K562 (cell line): Measurements from ENCODE around the gene TFF2. TPM values are rescaled to one million over a fixed set of nuclear protein-coding genes. Genes with fewer than 3 reads are reported as not detected.

Source experiments
- HMG20A ChIP-seq: fragments of 450-650 bp; formaldehyde crosslinking; conservative IDR thresholded peaks from 2 replicates; pipeline ENCODE4 v1.4.0; 2020; ENCODE audit warnings: mild to moderate bottlenecking, mixed read lengths
- HNRNPH1 ChIP-seq: fragments of 200-400 bp; formaldehyde crosslinking; optimal IDR thresholded peaks from 2 replicates; pipeline ENCODE3; 2017; ENCODE audit warnings: low read depth, mild to moderate bottlenecking, low read length, moderate library complexity
- MAZ ChIP-seq, 2 experiments: fragments of 450-650 bp in 1 of 2; sonication (generic) in 1 of 2; formaldehyde crosslinking; IDR thresholded peaks in 1 of 2; conservative IDR thresholded peaks in 1 of 2; 2 replicates each; pipeline versions ENCODE4 v1.4.0 to v1.5.0; 2020; ENCODE audit warnings: mild to moderate bottlenecking in 1 of 2, missing genetic modification reagents in 1 of 2
- NR1H2 ChIP-seq: sonication (generic); formaldehyde crosslinking; IDR thresholded peaks from 2 replicates; pipeline ENCODE4 v1.4.0; 2020; ENCODE audit warnings: mild to moderate bottlenecking, missing genetic modification reagents
- TEAD1 ChIP-seq, 2 experiments: fragments of 450-650 bp in 1 of 2; sonication (generic) in 1 of 2; formaldehyde crosslinking; IDR thresholded peaks; 2 replicates each; pipeline versions ENCODE4 v1.4.0 to v1.8.0; 2020 to 2022; ENCODE audit warnings: mild to moderate bottlenecking in 2 of 2, missing genetic modification reagents in 1 of 2
- WHSC1 ChIP-seq: IDR thresholded peaks from one replicate; pipeline ENCODE4 v1.6.1; 2012; ENCODE audit warnings: low read length, control low read depth, inconsistent platforms
- ZNF512 ChIP-seq: IDR thresholded peaks from 2 replicates; pipeline ENCODE4 v1.6.1; 2016; ENCODE audit warnings: missing genetic modification characterization, missing compliant biosample characterization
- polyA plus RNA-seq, 8 experiments: library from polyadenylated mRNA; depleted of rRNA in 4 of 8; stranded (reverse) in 5 of 8; unstranded in 3 of 8; fragments of >200 nt; fragmentation: Nextera tagmentation in 2 of 8; fragmentation: Illumina TruSeq in 1 of 8; extraction: Ambion mirVana in 2 of 8; extraction: Trizol in 1 of 8; gene quantifications; 2 replicates each; pipeline versions ENCODE4 v1.2.1 to v1.2.3, GENCODE V29; 2011 to 2014; ENCODE audit warnings: inconsistent platforms in 1 of 8, missing spikeins in 1 of 8
- total RNA-seq, 7 experiments: library from RNA; depleted of rRNA in 6 of 7; stranded (reverse); fragments of >200 nt in 6 of 7; fragmentation: Illumina TruSeq in 2 of 7; extraction: Trizol in 2 of 7; gene quantifications; 2 replicates each; pipeline versions ENCODE4 v1.2.1 to v1.2.3, GENCODE V29; 2011 to 2021; ENCODE audit warnings: low replicate concordance in 1 of 7
- TF ChIP-seq, protein P1 (sequence below): fragments of 250-450 bp; sonication (Bioruptor Pico); IDR thresholded peaks from 2 replicates; pipeline ENCODE4 v1.5.0; 2021; ENCODE audit warnings: mild to moderate bottlenecking, borderline replicate concordance

Gene TFF2
- total and polyA plus RNA-seq, 9 of the 15 experiments (the other 6 are each of a cell fraction or from before 2014, with no cell fraction given) = not detected

- TF ChIP-seq, protein P1, sequence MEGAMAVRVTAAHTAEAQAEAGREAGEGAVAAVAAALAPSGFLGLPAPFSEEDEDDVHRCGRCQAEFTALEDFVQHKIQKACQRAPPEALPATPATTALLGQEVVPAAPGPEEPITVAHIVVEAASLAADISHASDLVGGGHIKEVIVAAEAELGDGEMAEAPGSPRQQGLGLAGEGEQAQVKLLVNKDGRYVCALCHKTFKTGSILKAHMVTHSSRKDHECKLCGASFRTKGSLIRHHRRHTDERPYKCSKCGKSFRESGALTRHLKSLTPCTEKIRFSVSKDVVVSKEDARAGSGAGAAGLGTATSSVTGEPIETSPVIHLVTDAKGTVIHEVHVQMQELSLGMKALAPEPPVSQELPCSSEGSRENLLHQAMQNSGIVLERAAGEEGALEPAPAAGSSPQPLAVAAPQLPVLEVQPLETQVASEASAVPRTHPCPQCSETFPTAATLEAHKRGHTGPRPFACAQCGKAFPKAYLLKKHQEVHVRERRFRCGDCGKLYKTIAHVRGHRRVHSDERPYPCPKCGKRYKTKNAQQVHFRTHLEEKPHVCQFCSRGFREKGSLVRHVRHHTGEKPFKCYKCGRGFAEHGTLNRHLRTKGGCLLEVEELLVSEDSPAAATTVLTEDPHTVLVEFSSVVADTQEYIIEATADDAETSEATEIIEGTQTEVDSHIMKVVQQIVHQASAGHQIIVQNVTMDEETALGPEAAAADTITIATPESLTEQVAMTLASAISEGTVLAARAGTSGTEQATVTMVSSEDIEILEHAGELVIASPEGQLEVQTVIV (CRISPR knock-in tag) = no peak
- TF ChIP-seq WHSC1 (no peak), NR1H2 (CRISPR knock-in tag) (no peak), HMG20A (no peak), HNRNPH1 (no peak), MAZ (CRISPR knock-in tag; conservative IDR thresholded peaks at IDR 0.05 in 1 of 2, IDR thresholded peaks at IDR 0.05 in 1 of 2) (no peak), TEAD1 (CRISPR knock-in tag; IDR thresholded peaks at IDR 0.05) (no peak), ZNF512 (tag) (no peak)
Measured at GRCh38 chr21:42351626-42352440, 1.0 kb upstream of the TFF2 start (continued).
